Dermis lymphatic vessel endothelial cell (primary cell): ENCODE results near the gene UGT1A10. TPM values are rescaled to one million over a fixed set of nuclear protein-coding genes. Genes with fewer than 3 reads are reported as not detected.

Experiments used
- total RNA-seq: library from RNA; depleted of rRNA; stranded (reverse); fragments of >200 nt; gene quantifications from 2 replicates; pipeline ENCODE4 v1.2.1, GENCODE V29; 2014

UGT1A10 gene
- total RNA-seq: not detected in 2 replicates

GRCh38 chr2:233636306-233636705 lies at the start of gene UGT1A10:
UGT1A10 (plus strand) TSS chr2:233636448; CDS start chr2:233636523, 75 bp downstream.

GRCh38 chr2:233617476-233617875 lies 18.8 kb upstream of the UGT1A10 start, which contains the start of gene UGT1A8:
UGT1A8 (plus strand) TSS chr2:233617633; CDS start chr2:233617708, 75 bp downstream.

GRCh38 chr2:233671290-233672161 lies 35.3 kb downstream of the UGT1A10 start, which contains the start of gene UGT1A9:
UGT1A9 (plus strand) TSS chr2:233671898; CDS start chr2:233671935, 37 bp downstream.

GRCh38 chr2:233681521-233682099 lies 45.4 kb downstream of the UGT1A10 start, which contains the start of gene UGT1A7:
UGT1A7 (plus strand) TSS chr2:233681901; CDS start chr2:233681938, 37 bp downstream.

GRCh38 chr2:233692648-233693047 lies 56.4 kb downstream of the UGT1A10 start, which contains the start of gene UGT1A6:
UGT1A6 (plus strand) TSS chr2:233692890; CDS start chr2:233693005, 115 bp downstream.

GRCh38 chr2:233712611-233713261 lies 76.5 kb downstream of the UGT1A10 start, which contains the start of gene UGT1A5:
UGT1A5 (plus strand) TSS chr2:233712907; CDS start chr2:233712992, 85 bp downstream.

GRCh38 chr2:233718552-233718951 lies 82.3 kb downstream of the UGT1A10 start, which contains the start of gene UGT1A4:
UGT1A4 (plus strand) TSS chr2:233718736; CDS start chr2:233718821, 85 bp downstream.

GRCh38 chr2:233728723-233729301 lies 92.6 kb downstream of the UGT1A10 start, which contains the start of gene UGT1A3:
UGT1A3 (plus strand) TSS chr2:233729042; CDS start chr2:233729127, 85 bp downstream.

GRCh38 chr2:233760043-233760442 lies 123.8 kb downstream of the UGT1A10 start, which contains the start of gene UGT1A1:
UGT1A1 (plus strand) TSS chr2:233760270; CDS start chr2:233760288, 18 bp downstream.

GRCh38 chr2:233778030-233778429 lies 141.8 kb downstream of the UGT1A10 start, which contains the start of gene MROH2A:
MROH2A (plus strand) TSS chr2:233778330; CDS start chr2:233779359, 1,029 bp downstream.

Other genes starting within 250 kb of the UGT1A10 start
- gene USP40, start 69.7 kb upstream of the UGT1A10 start, total RNA-seq: 21.6 and 27.2 TPM in 2 replicates
- not detected in 2 replicates for gene UGT1A8, start 18.8 kb upstream of the UGT1A10 start, total RNA-seq
- not detected in 2 replicates for gene UGT1A9, start 35.5 kb downstream of the UGT1A10 start, total RNA-seq
- gene UGT1A7, start 45.5 kb downstream of the UGT1A10 start, total RNA-seq: under 0.01 TPM in 1 of 2 replicates, not detected in the other
- gene UGT1A6, start 56.4 kb downstream of the UGT1A10 start, total RNA-seq: not detected in 2 replicates
- gene UGT1A5, start 76.5 kb downstream of the UGT1A10 start, total RNA-seq: not detected in 2 replicates
- gene UGT1A4, start 82.3 kb downstream of the UGT1A10 start, total RNA-seq: not detected in 2 replicates
- not detected in 2 replicates for gene UGT1A3, start 92.6 kb downstream of the UGT1A10 start, total RNA-seq
- gene UGT1A1, start 123.8 kb downstream of the UGT1A10 start, total RNA-seq: not detected in 2 replicates
- gene MROH2A, start 141.9 kb downstream of the UGT1A10 start, total RNA-seq: not detected in 2 replicates
- gene HJURP, start 218.1 kb downstream of the UGT1A10 start, total RNA-seq: 2.1 and 2.3 TPM in 2 replicates